Activated CD4-positive, alpha-beta T cell treated with anti-CD3 and anti-CD28 coated beads, Interleukin-2, amount 10 ng/mL, durations not matched to agents 24 days and 14 days (primary cell): ENCODE measurements around the gene TSNAX. TPM values are rescaled to one million over a fixed set of nuclear protein-coding genes. Genes with fewer than 3 reads are reported as not detected.

ENCODE experiments used
- DNase-seq: peaks from one replicate; pipeline ENCODE4 v3.0.0; 2022
- H3K27ac Mint-ChIP-seq: one replicate; pipeline ENCODE4 v1.8.0; 2022; ENCODE audit warnings: mild to moderate bottlenecking, mixed read lengths
- H3K27me3 Mint-ChIP-seq: one replicate; pipeline ENCODE4 v1.8.0; 2022; ENCODE audit warnings: mixed read lengths
- H3K36me3 Mint-ChIP-seq: one replicate; pipeline ENCODE4 v1.8.0; 2022; ENCODE audit warnings: low read depth, mild to moderate bottlenecking, mixed read lengths
- H3K4me1 Mint-ChIP-seq: one replicate; pipeline ENCODE4 v1.8.0; 2021; ENCODE audit warnings: mixed read lengths
- H3K4me3 Mint-ChIP-seq: one replicate; pipeline ENCODE4 v1.8.0; 2022; ENCODE audit warnings: mild to moderate bottlenecking, moderate library complexity, mixed read lengths
- H3K9me3 Mint-ChIP-seq: one replicate; pipeline ENCODE4 v1.8.0; 2021; ENCODE audit warnings: mixed read lengths
- intact Hi-C: fragments of 100-400 bp; cut with micrococcal nuclease; formaldehyde crosslinking; loops from one replicate; pipeline ENCODE4 v1.15.1; 2023
- total RNA-seq: library from RNA; stranded (reverse); gene quantifications from 2 replicates; pipeline ENCODE4 v1.2.3, GENCODE V29; 2022

Gene TSNAX, protein sequence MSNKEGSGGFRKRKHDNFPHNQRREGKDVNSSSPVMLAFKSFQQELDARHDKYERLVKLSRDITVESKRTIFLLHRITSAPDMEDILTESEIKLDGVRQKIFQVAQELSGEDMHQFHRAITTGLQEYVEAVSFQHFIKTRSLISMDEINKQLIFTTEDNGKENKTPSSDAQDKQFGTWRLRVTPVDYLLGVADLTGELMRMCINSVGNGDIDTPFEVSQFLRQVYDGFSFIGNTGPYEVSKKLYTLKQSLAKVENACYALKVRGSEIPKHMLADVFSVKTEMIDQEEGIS
- total RNA-seq, result 41.4 and 42.7 TPM in 2 replicates

GRCh38 chr1:231528172-231529029 lies at the start of gene TSNAX:
Gene TSNAX, plus strand, starts transcription at chr1:231528669. Its CDS starts 142 bp downstream, at chr1:231528811.
- Mint-ChIP-seq H3K4me1 (peaks cover 32% of the 10 kb centered on the region), H3K27ac (peak within 1 kb of the TSS; percentile 97), H3K27me3 (no peaks in the 10 kb centered on the region), H3K4me3 (peak within 1 kb of the TSS; percentile 92), H3K9me3 (no peaks in the 10 kb centered on the region), H3K36me3 (peaks cover 29% of the 10 kb centered on the region)
- DNase-seq, result peak; percentile 97
- intact Hi-C loops, result loop anchor here (1.0 to 5.0 kb wide), 9 partner anchors 68 to 661 kb away; partner anchors contain the start of genes ARV1, C1orf198, DISC1 and EGLN1

- H3K27ac Mint-ChIP-seq, result no peak overlapping the region
- H3K4me3 Mint-ChIP-seq, result no peak overlapping the region
- H3K36me3 Mint-ChIP-seq, result no peaks in the 10 kb centered on the region
- H3K9me3 Mint-ChIP-seq, result peaks cover 6% of the 10 kb centered on the region
- no peak for DNase-seq
- H3K4me1 Mint-ChIP-seq, result no peaks in the 10 kb centered on the region
- H3K27me3 Mint-ChIP-seq, result peaks cover 36% of the 10 kb centered on the region
- intact Hi-C loops, result no loop called here
Observed at GRCh38 chr1:231478811-231479210, 49.7 kb upstream of the TSNAX start.

DNA sequence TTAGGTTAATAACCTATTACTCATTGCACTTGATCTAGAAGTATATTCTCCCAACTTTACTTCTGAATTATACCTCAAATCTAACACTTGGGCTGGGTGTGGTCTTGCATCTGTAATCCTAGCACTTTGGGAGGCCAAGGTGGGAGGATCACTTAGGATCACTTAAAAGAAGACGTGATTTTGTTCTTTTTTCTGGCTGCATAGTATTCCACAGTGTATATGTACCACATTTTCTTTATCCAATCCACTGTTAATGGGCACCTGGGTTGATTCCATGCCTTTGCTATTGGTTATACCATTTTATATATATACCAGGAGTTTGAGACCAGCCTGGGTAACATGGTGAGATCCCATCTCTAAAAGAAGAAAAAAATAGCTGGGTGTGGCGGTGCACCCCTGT lies 48.5 kb upstream of the TSNAX start:
- no peak overlapping the region for H3K27ac Mint-ChIP-seq

GRCh38 chr1:231481289-231481688 lies 47.2 kb upstream of the TSNAX start:
- Mint-ChIP-seq H3K27me3 (peaks cover 26% of the 10 kb centered on the region), H3K27ac (no peak overlapping the region)

More for the DNA sequence above, 48.5 kb upstream of the TSNAX start:
- Mint-ChIP-seq H3K4me3 (no peak overlapping the region), H3K36me3 (no peaks in the 10 kb centered on the region), H3K9me3 (peaks cover 6% of the 10 kb centered on the region), H3K27me3 (peaks cover 27% of the 10 kb centered on the region), H3K4me1 (no peaks in the 10 kb centered on the region)
- intact Hi-C loops, result no loop called here
- DNase-seq, result no peak

DNA sequence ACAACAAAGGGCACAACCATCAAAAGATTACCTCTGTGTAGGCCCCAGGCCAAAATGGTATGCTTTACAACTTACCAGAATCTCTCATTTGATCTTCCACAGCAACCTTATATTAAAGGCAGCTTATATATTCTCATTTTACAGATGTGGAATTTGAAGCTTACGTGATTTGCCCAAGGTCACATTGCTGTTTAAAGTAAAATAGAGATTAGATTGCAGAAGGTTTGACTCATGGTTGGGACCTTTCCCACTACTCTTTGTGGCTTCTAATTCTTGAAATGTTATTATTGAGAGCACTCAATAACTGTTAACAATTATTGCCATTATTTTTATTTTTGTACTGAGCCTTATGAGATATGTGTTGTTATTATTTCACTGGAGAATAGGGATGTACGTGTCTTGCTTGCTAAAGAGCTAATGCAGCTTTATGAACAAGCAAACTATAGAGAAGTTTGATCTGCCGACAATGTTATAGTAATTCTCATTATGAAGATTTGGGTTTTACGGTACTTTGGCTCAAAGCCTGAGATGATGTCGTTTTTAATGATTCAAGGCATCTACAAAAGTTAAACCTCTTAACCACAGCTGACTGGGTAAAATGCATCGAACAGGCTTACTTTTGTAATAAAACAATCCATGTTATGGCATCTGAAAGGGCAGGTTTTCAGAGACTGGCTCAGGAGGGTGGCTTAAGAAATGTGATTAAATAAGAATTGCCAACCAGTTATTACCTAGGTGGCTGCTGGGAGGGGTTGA lies 43.3 kb upstream of the TSNAX start:
- Mint-ChIP-seq H3K4me1 (no peaks in the 10 kb centered on the region), H3K27ac (no peak overlapping the region), H3K4me3 (no peak overlapping the region), H3K9me3 (no peaks in the 10 kb centered on the region), H3K36me3 (no peaks in the 10 kb centered on the region), H3K27me3 (peaks cover 25% of the 10 kb centered on the region)
- intact Hi-C loops, result no loop called here
- DNase-seq, result no peak

More at GRCh38 chr1:231481289-231481688, 47.2 kb upstream of the TSNAX start:
- no peaks in the 10 kb centered on the region for H3K36me3 Mint-ChIP-seq
- H3K9me3 Mint-ChIP-seq, result peaks cover 6% of the 10 kb centered on the region
- H3K4me1 Mint-ChIP-seq, result no peaks in the 10 kb centered on the region
- intact Hi-C loops, result no loop called here
- no peak overlapping the region for H3K4me3 Mint-ChIP-seq
- DNase-seq, result no peak

GRCh38 chr1:231487019-231487418 lies 41.5 kb upstream of the TSNAX start:
- intact Hi-C loops, result no loop called here
- no peak overlapping the region for H3K27ac Mint-ChIP-seq
- no peaks in the 10 kb centered on the region for H3K4me1 Mint-ChIP-seq
- H3K27me3 Mint-ChIP-seq, result peaks cover 18% of the 10 kb centered on the region
- H3K36me3 Mint-ChIP-seq, result no peaks in the 10 kb centered on the region
- H3K4me3 Mint-ChIP-seq, result no peak overlapping the region
- no peaks in the 10 kb centered on the region for H3K9me3 Mint-ChIP-seq
- DNase-seq, result no peak

DNA sequence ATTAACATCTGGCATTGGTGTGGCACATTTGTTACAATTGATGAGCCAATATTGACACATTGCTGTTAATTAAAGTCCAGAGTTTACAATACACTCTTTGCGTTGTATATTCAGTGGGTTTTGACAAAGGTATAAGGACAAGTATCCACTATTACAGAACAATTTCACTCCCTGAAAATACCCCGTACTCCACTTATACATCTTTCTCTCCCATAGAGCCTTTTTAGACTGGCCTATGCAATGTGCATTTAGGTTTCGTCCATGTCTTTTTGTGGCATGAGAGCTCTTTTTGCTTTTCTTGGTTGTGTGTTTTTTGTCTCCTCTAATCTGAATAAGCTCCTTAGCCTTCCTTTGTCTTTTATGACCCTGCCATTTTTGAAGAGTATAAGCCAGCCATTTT lies 40.6 kb upstream of the TSNAX start:
- intact Hi-C loops, result no loop called here
- no peak for DNase-seq
- no peaks in the 10 kb centered on the region for H3K36me3 Mint-ChIP-seq
- H3K27me3 Mint-ChIP-seq, result peaks cover 18% of the 10 kb centered on the region
- H3K4me1 Mint-ChIP-seq, result no peaks in the 10 kb centered on the region
- H3K9me3 Mint-ChIP-seq, result no peaks in the 10 kb centered on the region
- H3K4me3 Mint-ChIP-seq, result no peak overlapping the region
- H3K27ac Mint-ChIP-seq, result no peak overlapping the region

GRCh38 chr1:231493421-231494185 lies 34.9 kb upstream of the TSNAX start:
- intact Hi-C loops, result no loop called here
- DNase-seq, result no peak
- Mint-ChIP-seq H3K4me1 (peaks cover 4% of the 10 kb centered on the region), H3K27ac (no peak overlapping the region), H3K4me3 (no peak overlapping the region), H3K9me3 (peaks cover 23% of the 10 kb centered on the region), H3K27me3 (peaks cover 6% of the 10 kb centered on the region), H3K36me3 (no peaks in the 10 kb centered on the region)

DNA sequence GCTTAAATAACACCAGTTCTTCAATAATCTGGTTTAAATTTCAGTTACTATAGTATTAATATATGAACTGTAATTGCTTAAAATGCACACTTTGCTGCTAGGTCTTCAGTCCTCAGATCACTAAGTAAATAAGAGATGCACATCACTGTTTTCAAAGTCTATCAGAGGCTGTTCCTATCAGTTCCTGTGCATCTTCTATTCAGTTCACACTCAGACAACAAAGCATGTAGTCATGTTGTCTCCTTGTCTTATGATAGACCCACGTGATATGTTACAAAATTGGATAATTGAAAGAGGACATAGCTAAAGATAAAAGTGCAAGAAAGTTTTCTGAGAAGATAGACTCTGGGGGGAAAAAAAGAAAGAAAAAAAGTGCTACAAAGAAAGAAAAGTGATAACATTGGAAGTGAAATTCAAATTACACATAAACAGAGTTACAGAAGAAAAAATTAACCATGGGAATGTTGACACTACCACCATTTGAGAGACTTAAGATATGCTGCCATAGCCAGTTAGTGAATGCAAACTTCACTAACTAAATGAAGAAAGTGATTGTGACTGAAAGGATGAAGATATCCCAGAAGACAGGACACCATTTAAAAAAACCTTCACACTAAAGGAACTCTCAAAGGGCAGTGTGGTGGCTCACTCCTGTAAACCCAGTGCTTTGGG lies 33.9 kb upstream of the TSNAX start:
- intact Hi-C loops, result no loop called here
- no peak overlapping the region for H3K4me3 Mint-ChIP-seq
- peaks cover 4% of the 10 kb centered on the region for H3K4me1 Mint-ChIP-seq
- H3K9me3 Mint-ChIP-seq, result peaks cover 24% of the 10 kb centered on the region
- DNase-seq, result no peak
- H3K27ac Mint-ChIP-seq, result no peak overlapping the region
- H3K27me3 Mint-ChIP-seq, result peaks cover 4% of the 10 kb centered on the region
- no peaks in the 10 kb centered on the region for H3K36me3 Mint-ChIP-seq

DNA sequence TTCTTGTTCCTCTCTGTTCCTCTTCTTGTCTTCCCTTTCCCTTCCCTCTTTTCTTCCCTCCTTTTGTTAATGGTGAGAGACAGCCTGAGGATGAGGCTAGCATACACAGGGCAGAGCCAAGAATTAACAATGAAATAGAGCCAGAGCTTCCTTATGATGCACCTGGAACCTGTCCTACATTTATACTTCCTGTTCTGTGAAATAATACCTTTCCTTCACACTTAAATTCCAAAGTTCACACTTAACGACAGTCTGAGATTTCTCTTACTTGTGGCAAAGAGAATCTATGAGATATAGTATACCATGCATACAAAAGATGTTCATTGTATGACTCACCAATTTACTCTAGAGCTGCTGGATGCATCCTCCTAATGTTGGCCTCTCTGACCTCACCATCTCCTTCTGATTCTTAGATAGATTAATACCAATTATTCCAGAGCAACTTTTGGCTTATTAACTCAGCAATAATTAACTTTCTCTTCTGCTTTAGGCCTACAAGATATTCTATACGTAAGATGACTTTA lies 30.8 kb upstream of the TSNAX start:
- no peak for DNase-seq
- H3K9me3 Mint-ChIP-seq, result peaks cover 34% of the 10 kb centered on the region
- no peaks in the 10 kb centered on the region for H3K36me3 Mint-ChIP-seq
- no peak overlapping the region for H3K4me3 Mint-ChIP-seq
- H3K4me1 Mint-ChIP-seq, result peaks cover 4% of the 10 kb centered on the region
- peaks cover 7% of the 10 kb centered on the region for H3K27me3 Mint-ChIP-seq
- no peak overlapping the region for H3K27ac Mint-ChIP-seq
- intact Hi-C loops, result no loop called here

DNA sequence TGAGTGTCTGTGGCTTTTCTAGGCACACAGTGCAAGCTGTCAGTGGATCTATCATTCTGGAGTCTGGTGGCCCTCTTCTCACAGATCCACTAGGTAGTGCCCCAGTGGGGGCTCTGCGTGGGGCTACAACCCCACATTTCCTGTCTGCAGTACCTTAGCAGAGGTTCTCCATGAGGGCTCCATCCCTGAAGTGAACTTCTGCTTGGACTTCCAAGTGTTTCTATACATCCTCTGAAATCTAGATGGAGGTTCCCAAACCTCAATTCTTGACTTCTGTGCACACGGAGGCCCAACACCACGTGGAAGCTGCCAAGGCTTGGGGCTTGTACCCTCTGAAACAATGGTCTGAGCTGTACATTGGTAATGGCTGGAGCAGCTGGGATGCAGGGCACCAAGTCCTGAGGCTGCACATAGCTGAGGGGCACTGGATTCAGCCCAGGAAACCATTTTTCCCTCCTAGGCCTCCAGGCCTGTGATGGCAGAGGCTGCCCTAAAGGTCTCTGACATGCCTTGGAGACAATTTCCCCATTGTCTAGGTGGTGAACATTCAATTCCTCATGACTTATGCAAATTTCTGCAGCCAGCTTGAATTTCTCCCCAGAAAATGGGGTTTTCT lies 29.2 kb upstream of the TSNAX start:
- no peak overlapping the region for H3K4me3 Mint-ChIP-seq
- no peaks in the 10 kb centered on the region for H3K4me1 Mint-ChIP-seq
- intact Hi-C loops, result no loop called here
- peaks cover 10% of the 10 kb centered on the region for H3K27me3 Mint-ChIP-seq
- no peak for DNase-seq
- no peak overlapping the region for H3K27ac Mint-ChIP-seq
- H3K9me3 Mint-ChIP-seq, result peaks cover 38% of the 10 kb centered on the region
- H3K36me3 Mint-ChIP-seq, result no peaks in the 10 kb centered on the region

GRCh38 chr1:231500666-231501065 lies 27.8 kb upstream of the TSNAX start:
- Mint-ChIP-seq H3K27me3 (peaks cover 11% of the 10 kb centered on the region), H3K9me3 (peaks cover 34% of the 10 kb centered on the region), H3K27ac (no peak overlapping the region), H3K4me1 (no peaks in the 10 kb centered on the region), H3K4me3 (no peak overlapping the region), H3K36me3 (no peaks in the 10 kb centered on the region)
- intact Hi-C loops, result no loop called here
- DNase-seq, result no peak
